CD4-positive, alpha-beta T cell (primary cell): Measurements from ENCODE around the gene TTLL9. TPM values are rescaled to one million over a fixed set of nuclear protein-coding genes. Genes with fewer than 3 reads are reported as not detected.

Experiments used
- ATAC-seq: fragments of 200-7000 bp; cut with Tn5 transposase; one replicate; pipeline ENCODE4 v1.10.0; 2022; ENCODE audit warnings: mild to moderate bottlenecking; ENCODE audit not compliant: poor library complexity
- CTCF ChIA-PET: fragments of 350-600 bp; sonication (Branson Sonifier 250); formaldehyde crosslinking; loops from one replicate; lab custom pipeline; 2021; ENCODE audit warnings: antibody characterized with exemption, inconsistent platforms; lab: Charles Lee
- POLR2A ChIA-PET: fragments of 350-600 bp; sonication (Branson Sonifier 250); formaldehyde crosslinking; loops from one replicate; lab custom pipeline; 2021; ENCODE audit warnings: antibody characterized with exemption, inconsistent platforms; lab: Charles Lee
- DNase-seq, 14 experiments: peaks; one replicate each; pipeline ENCODE4 v3.0.0-alpha.2; 2013 to 2020; ENCODE audit warnings: mixed read lengths in 2 of 14
- H3K27ac ChIP-seq, 2 donors: one replicate each; pipeline versions ENCODE4 v1.5.1 to v1.7.0; 2013; ENCODE audit warnings: low read length in 2 of 2, low read depth in 1 of 2, mild to moderate bottlenecking in 1 of 2
- H3K27me3 ChIP-seq, 2 experiments: 1 replicate in 1 of 2; 2 replicates in 1 of 2; pipeline versions ENCODE4 v1.6.1 to v1.7.0; 2013; ENCODE audit warnings: low read length in 2 of 2, control low read depth in 1 of 2, mild to moderate bottlenecking in 1 of 2, moderate library complexity in 1 of 2; ENCODE audit not compliant: insufficient read depth in 2 of 2, control insufficient read depth in 1 of 2
- H3K36me3 ChIP-seq: one replicate; pipeline ENCODE4 v1.6.1; 2013; ENCODE audit warnings: low read length, control low read depth; ENCODE audit not compliant: insufficient read depth
- H3K4me1 ChIP-seq: one replicate; pipeline ENCODE4 v1.6.1; 2013; ENCODE audit warnings: low read length, control low read depth; ENCODE audit not compliant: insufficient read depth
- H3K4me3 ChIP-seq: one replicate; pipeline ENCODE4 v1.5.1; 2013; ENCODE audit warnings: mild to moderate bottlenecking, low read length, moderate library complexity
- H3K9me3 ChIP-seq, 2 experiments: 1 replicate in 1 of 2; 2 replicates in 1 of 2; pipeline versions ENCODE4 v1.6.1 to v1.7.0; 2013; ENCODE audit warnings: low read length in 2 of 2, mild to moderate bottlenecking in 2 of 2, control low read depth in 1 of 2, moderate library complexity in 1 of 2; ENCODE audit not compliant: control insufficient read depth in 1 of 2, insufficient read depth in 1 of 2
- H3K27ac Mint-ChIP-seq: one replicate; pipeline ENCODE4 v1.8.0; 2020; ENCODE audit warnings: mixed read lengths
- H3K27me3 Mint-ChIP-seq: one replicate; pipeline ENCODE4 v1.8.0; 2021; ENCODE audit warnings: mixed read lengths
- H3K36me3 Mint-ChIP-seq: one replicate; pipeline ENCODE4 v1.8.0; 2021; ENCODE audit warnings: low read depth, mixed read lengths
- H3K4me1 Mint-ChIP-seq: one replicate; pipeline ENCODE4 v1.8.0; 2021; ENCODE audit warnings: low read depth, mixed read lengths
- H3K4me3 Mint-ChIP-seq: one replicate; pipeline ENCODE4 v1.8.0; 2020; ENCODE audit warnings: mild to moderate bottlenecking, mixed read lengths
- H3K9me3 Mint-ChIP-seq: one replicate; pipeline ENCODE4 v1.8.0; 2020; ENCODE audit warnings: mixed read lengths
- CTCF ChIP-seq: fragments of 200-600 bp; IDR thresholded peaks from one replicate; pipeline ENCODE4 v1.8.0; 2022; ENCODE audit warnings: antibody characterized with exemption, mild to moderate bottlenecking
- intact Hi-C, 2 experiments: fragments of 100-400 bp; cut with DNase I in 1 of 2; cut with micrococcal nuclease in 1 of 2; formaldehyde crosslinking; loops; one replicate each; pipeline versions ENCODE4 v1.15.1 to v1.9.0; 2023 to 2025; cut with DNase I, micrococcal nuclease
- total RNA-seq, 174 experiments: library from RNA in 2 of 174; stranded (reverse) in 2 of 174; gene quantifications; one replicate each; pipeline ENCODE4 v1.2.3 and lab custom pipeline; 2021 to 2026

The TTLL9 gene
- total RNA-seq, 2 experiments from 2014 or later, result not detected

GRCh38 chr20:31934491-31934890 lies 64.1 kb downstream of the TTLL9 start:
- H3K9me3 ChIP-seq, result no peaks in the 10 kb centered on the region
- no peak for DNase-seq
- no peak for ATAC-seq
- no peaks in the 10 kb centered on the region for H3K27me3 ChIP-seq
- Mint-ChIP-seq H3K36me3 (no peaks in the 10 kb centered on the region), H3K27ac (no peak overlapping the region), H3K4me1 (no peaks in the 10 kb centered on the region), H3K9me3 (no peaks in the 10 kb centered on the region), H3K4me3 (no peak overlapping the region), H3K27me3 (peaks cover 6% of the 10 kb centered on the region)
- no peak overlapping the region for H3K4me3 ChIP-seq
- no peak overlapping the region for H3K27ac ChIP-seq
- no peak for TF ChIP-seq CTCF
- H3K36me3 ChIP-seq, result no peaks in the 10 kb centered on the region
- no peaks in the 10 kb centered on the region for H3K4me1 ChIP-seq
- ChIA-PET CTCF (no interaction called here), POLR2A (interaction anchor here (1.0 kb wide), 1 partner anchor 23 kb away, joined by 3 read pairs; no protein-coding TSS in a partner anchor)
- intact Hi-C loops, result no loop called here

- no peak overlapping the region for H3K27ac ChIP-seq
- no peak for TF ChIP-seq CTCF
- no peaks in the 10 kb centered on the region for H3K36me3 ChIP-seq
- no peaks in the 10 kb centered on the region for H3K9me3 ChIP-seq
- H3K4me1 ChIP-seq, result no peaks in the 10 kb centered on the region
- H3K27me3 ChIP-seq, result no peaks in the 10 kb centered on the region
- no peak overlapping the region for H3K4me3 ChIP-seq
- ATAC-seq, result no peak
- H3K36me3 Mint-ChIP-seq, result no peaks in the 10 kb centered on the region
- no peak overlapping the region for H3K4me3 Mint-ChIP-seq
- ChIA-PET POLR2A (interaction anchor here (0.6 kb wide), 1 partner anchor 36 kb away, joined by 3 read pairs; no protein-coding TSS in a partner anchor), CTCF (no interaction called here)
- intact Hi-C loops, result no loop called here
- no peak overlapping the region for H3K27ac Mint-ChIP-seq
- peaks cover 6% of the 10 kb centered on the region for H3K27me3 Mint-ChIP-seq
- H3K9me3 Mint-ChIP-seq, result no peaks in the 10 kb centered on the region
- no peak for DNase-seq
- H3K4me1 Mint-ChIP-seq, result no peaks in the 10 kb centered on the region
Measured at GRCh38 chr20:31934968-31935764, 64.7 kb downstream of the TTLL9 start.

GRCh38 chr20:31936420-31936819 lies 66.0 kb downstream of the TTLL9 start:
- ATAC-seq (no peak), DNase-seq (no peak)
- no peak overlapping the region for H3K4me3 ChIP-seq
- no peaks in the 10 kb centered on the region for H3K27me3 ChIP-seq
- no peaks in the 10 kb centered on the region for H3K36me3 ChIP-seq
- POLR2A ChIA-PET, result no interaction called here
- Mint-ChIP-seq H3K36me3 (peaks cover under 1% of the 10 kb centered on the region), H3K4me1 (no peaks in the 10 kb centered on the region), H3K4me3 (no peak overlapping the region), H3K27ac (no peak overlapping the region), H3K27me3 (peaks cover 3% of the 10 kb centered on the region), H3K9me3 (no peaks in the 10 kb centered on the region)
- CTCF ChIA-PET, result no interaction called here
- no peaks in the 10 kb centered on the region for H3K9me3 ChIP-seq
- H3K4me1 ChIP-seq, result no peaks in the 10 kb centered on the region
- no peak for TF ChIP-seq CTCF
- intact Hi-C loops, result no loop called here
- no peak overlapping the region for H3K27ac ChIP-seq
